Stimulated activated CD8-positive, alpha-beta memory T cell treated with anti-CD3 and anti-CD28 coated beads, Interleukin-4, amount 100 ng/mL, for 24 hours (primary cell): ENCODE measurements around the gene RAP1GAP2.
"Not testable (repeated sequence)": the region's sequence is repeated elsewhere in the genome, so short reads cannot be mapped to it uniquely, and the experiment has no call there.

Source experiments
- DNase-seq: peaks from one replicate; pipeline ENCODE4 v3.0.0-alpha.2; 2020; ENCODE audit warnings: low read depth

The RAP1GAP2 gene

DNA sequence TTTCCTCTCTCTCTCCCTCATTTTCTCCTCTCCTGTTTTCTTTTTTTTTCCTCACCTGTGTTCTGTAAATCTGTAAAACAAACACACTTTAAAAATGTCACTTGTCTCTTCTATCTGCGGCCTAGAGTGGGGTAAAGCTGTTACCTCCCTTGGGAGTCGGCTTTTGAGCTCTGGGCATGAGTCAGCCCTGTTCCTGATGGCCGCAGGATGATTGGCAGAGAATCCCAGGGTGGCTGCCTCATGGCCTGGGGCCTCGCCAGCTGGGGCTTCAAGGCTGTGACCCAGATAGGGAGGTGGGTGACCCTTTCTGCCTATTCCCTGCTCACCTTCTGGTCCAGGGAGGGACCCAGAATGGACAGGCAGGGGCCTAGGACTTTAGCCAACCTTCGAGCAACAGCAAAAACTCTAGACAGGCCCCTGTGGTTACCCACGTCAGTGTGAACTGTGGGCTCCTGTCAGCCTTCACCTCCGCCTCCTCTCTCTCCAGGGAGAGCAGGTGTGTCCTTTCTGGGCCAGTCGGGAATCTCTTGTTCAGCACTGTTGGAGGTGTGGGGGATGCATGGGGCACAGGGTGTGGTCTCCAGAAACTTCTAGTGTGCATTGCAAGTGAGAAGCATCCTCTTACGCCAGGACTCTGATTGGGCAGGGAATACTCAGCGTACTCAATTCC is 87.4 kb downstream of the RAP1GAP2 start:
- DNase-seq, result no peak

- DNase-seq, result no peak
Measured at GRCh38 chr17:2885733-2886132, 89.5 kb downstream of the RAP1GAP2 start.

DNA sequence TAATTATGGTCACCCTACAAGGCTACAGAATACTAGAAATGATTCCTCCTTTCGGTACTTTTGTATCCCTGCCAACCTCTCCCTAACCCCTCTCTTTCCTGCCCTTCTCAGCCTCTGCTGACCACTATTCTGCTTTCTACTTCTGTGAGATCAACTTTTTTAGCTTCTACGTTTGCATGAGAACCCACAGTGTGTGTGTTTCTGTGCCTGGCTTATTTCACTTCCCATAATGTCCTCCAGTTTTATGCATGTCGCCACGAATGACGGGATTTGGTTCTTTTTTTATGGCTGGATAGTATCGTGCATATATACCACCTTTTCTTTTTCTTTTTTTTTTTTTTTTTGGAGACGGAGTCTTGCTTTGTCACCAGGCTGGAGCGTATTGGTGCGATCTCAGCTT is 92.1 kb downstream of the RAP1GAP2 start:
- no peak for DNase-seq

DNA sequence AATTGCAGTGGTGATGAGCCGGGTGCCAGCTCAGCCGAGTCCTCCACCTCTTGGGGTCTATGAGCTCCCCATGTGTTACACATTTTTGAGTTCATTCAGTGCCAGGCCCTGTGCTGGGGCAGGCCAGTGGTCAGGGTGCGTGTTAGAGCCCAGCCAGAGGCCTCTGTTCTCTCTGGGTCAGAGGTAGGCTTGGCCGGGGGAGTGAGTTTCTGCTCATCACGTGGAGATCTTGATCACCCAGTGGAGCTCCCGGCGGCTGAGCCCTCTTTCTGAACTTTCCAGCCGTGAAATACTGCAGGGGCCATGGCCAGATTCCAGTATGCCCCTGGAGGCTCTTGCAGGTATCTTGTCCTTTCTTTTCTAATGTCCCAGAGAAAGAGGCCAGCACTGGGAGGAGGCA is 93.0 kb downstream of the RAP1GAP2 start:
- no peak for DNase-seq

- not testable (repeated sequence) for DNase-seq
Measured at GRCh38 chr17:2890778-2891177, 94.5 kb downstream of the RAP1GAP2 start.

DNA sequence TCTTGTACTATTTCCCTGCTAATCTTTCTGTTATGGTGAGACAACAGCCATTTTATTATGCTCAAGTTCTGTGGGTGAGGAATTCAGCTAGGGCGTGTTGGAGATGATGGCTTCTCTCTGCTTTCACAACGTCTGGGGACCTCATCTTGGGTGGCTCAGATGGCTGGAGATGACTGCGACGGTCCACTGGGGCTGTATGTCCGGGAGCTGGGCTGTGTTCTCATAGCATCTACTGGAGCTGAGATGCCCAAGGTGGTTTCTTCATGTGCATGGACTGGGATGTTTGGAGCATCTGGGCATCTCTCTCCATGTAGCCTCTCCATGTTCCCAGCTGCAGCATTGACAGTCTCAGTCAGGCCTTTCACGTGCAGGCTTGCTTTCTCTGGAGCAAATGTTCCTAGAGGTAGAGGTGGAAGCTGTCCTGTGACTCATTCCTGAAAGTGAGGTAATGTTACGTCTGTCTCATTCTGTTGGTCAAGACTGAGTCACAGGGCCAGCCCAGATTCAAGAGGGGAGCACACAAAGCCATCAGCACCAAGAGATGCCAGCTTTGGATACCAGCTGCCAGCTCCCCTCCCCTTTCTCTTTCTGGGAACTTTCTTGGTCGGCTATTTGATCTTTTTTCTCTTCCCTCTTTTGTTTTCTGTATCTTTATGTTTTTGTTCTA is 96.2 kb downstream of the RAP1GAP2 start:
- no peak for DNase-seq

DNA sequence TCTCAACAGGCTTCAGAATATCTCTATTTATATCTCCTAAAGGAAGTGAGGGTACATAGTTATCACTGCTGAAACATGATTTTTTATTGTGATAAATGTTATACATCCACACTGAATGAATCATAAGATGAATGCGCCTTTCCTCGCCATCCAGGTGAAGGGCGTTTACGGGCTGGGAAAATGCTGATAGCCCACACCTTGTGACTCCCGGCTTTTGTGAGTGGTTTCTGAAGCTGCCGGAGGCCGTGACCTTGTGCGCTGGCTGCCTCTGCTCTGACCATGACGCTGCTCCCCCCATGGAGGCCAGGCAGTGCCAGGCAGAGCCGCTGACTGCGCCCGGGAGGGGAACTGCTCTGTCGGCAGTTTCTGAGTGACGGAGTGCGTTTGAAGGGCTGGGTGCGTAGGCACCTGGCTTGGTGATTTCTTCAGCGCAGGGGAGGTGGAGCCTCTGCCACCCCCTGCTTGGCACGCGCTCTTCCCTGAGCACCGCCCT is 97.2 kb downstream of the RAP1GAP2 start:
- DNase-seq, result no peak

- no peak for DNase-seq
Measured at GRCh38 chr17:2894782-2895181, 98.5 kb downstream of the RAP1GAP2 start.

DNA sequence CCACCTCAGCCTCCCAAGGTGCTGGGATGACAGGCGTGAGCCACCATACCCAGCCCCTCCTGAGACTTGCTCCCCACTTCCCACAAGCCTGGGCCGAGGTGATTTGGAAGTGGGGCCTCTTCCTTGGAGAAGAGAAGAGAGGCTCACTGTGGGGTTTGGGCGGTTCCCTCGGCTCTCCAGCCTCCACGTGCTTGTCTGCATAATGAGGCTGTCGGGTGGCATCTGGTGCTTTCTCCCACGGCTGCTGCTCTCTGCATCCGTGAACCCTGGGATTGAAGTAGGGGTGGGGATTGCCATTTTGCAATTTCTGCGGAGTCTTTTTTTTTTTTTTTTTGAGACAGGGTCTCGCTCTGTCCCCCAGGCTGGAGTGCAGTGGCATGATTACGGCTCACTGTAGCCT is 101.4 kb downstream of the RAP1GAP2 start:
- no peak for DNase-seq

DNA sequence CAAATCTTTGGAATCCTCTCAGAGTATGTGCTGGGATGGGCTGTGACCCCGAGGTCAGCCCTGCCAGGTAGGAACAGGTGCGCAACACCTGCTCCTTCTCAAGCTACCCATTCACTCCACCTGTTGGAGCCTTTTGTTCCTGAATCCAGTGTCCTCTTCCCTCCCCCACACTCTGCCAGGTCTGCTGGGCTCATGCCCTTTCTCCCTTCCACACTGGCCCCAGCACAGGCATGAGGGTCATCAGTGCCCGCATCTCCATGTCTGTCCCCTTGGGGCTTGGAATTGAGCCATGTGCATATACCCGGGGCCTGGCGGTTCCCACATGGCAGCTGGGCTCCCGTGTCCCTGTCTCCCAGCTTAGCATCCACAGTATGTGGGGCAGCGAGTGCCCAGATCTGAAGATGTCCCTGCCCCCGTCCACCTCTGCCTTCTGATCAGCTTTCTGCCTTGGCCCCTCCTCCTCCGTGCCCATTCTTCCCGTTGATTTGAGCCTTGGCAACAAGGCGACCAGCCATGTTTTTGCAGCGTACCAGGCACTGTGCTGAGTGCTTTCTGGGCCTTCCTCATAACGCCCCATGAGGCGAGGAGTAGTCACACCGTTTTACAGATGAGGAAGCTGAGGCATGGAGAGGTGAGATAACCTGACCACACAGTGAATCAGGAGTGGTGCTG is 102.2 kb downstream of the RAP1GAP2 start:
- no peak for DNase-seq

DNA sequence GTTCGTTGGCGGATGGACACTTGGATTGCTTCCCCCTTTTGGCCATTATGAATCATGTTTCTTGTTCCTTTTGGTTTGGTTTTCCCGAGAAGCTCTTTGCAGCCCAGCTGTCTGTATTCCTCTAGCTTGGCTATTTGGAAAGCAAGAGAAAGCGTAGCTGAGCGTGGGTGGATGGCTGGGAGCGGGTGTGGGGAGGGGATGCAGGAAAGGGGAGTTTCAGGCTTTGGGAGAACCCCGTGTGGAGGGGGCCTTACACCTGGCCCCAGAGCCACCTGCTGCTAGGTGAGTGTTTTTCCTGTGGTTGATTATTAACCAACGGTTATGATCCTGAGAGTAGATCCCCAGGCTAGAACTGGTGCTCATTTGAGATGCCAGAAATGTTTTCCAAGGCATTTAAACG is 103.7 kb downstream of the RAP1GAP2 start:
- no peak for DNase-seq

DNA sequence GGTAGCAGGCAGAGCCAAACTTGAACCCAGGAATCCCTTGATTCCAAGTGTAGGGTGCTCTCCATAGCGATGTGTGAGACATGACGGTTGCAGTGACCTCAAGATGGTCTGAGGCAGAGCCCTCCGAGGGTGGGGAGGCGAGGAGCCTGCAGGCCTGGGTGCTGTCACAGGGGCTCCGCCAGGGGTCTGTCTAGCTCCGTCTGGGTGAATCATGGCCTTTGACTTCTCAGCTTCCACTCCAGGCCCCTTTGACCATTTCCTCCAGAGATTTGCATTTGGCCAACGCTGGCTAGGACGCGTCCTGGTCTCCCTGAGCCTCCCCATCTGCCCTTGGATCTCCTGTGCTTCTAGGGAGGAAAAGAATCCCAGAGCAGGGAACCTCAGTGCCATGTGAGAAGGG is 104.6 kb downstream of the RAP1GAP2 start:
- no peak for DNase-seq

- DNase-seq, result no peak
Measured at GRCh38 chr17:2901582-2901981, 105.3 kb downstream of the RAP1GAP2 start.

DNA sequence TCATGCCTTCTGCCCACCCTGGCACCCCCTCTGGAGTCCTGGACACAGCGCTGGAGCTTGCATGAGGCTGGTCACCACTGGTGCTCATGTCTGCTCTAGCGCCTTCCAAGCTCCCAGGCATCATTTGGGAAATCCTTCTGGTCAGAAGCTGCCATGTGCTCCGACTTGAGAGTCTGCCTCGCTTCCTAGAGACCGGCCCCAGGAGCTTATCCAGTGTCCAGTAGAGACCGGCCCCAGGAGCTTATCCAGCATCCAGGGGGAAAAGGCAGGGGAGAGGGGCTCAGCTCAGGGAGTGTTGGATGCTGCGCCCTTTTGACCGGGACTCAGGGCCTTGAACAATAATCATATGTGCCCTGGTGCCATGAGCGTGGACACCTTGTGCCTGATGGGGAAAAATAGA is 106.3 kb downstream of the RAP1GAP2 start:
- no peak for DNase-seq

GRCh38 chr17:2903193-2903974 is 107.1 kb downstream of the RAP1GAP2 start:
- no peak for DNase-seq

DNA sequence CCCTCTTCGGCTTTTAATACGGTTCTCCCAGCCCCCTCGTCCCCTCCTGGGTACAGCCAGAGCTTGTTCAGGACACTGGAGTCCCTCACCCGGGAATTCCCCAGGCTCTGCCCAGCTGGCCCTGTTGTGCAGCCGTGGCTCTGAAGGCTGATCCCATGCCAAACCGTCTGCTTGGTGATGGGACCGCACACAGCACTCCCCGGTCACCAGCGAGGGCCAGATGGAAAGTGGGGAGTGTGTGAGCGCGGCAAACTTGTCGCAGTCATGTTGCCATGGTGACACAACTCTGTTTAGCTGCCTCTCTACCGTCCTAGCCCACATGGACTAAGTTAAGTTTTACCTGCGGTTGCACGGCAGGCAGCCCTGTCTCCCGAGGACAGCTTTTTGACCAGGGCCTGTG is 107.9 kb downstream of the RAP1GAP2 start:
- no peak for DNase-seq

- no peak for DNase-seq
Measured at GRCh38 chr17:2905269-2905668, 109.0 kb downstream of the RAP1GAP2 start.

DNA sequence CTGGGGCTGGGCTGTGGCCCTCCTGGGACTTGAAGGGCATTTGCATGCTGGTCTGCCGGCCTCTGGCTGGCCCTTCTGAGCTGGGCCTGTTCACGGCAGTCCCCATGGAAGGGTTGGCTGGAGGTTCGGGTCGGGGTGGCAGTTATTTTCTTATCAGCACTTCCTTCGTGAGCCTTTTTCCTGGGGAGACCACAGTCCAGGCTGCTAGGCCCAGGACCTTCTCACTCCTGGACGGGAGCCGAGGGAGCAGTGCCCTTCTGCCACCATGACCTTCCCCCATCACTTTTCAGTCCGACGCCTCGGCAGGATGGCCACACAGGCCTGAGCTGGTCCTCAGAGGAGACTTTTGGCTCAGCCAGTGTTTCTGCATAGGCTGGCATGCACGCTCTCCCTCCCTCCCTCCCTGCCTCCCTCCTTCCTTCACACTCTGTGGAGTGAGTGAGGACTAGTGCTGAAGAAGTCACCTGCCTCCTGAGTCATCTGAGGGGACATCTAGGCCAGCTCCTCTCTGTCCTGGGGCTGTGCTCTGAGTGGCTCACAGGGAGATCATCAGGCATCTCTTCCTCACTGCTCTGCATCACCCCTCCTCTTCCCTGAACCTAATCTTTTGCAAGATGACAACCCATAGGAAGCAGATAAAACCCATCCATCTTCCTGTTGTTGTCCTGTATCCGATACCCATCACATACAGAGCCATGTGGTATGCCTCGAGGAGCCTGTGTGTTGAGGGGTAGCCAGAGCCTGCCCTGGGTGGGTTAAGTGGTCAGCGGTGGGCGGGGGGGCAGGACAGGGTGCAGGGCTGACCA is 109.7 kb downstream of the RAP1GAP2 start:
- no peak for DNase-seq

DNA sequence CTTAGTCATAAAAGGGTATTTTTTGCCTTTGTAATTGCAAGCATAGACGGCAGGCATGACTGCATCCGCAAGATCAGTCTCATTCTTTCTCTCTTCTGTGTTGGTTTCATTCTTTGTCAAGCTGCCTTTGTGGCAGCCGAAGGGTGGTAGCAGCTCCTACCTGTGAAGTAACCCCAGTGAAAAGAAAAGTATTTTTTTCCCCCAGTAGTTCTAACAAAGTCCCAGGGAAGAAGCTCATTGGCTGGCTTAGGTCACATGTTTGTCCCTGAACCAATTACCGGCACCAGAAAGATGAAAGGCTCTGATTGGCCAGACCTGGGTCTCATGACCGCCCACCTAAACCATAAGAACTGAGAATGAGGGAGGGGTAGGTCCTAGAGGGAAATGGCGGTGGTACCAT is 110.7 kb downstream of the RAP1GAP2 start:
- peak; percentile 15 for DNase-seq

DNA sequence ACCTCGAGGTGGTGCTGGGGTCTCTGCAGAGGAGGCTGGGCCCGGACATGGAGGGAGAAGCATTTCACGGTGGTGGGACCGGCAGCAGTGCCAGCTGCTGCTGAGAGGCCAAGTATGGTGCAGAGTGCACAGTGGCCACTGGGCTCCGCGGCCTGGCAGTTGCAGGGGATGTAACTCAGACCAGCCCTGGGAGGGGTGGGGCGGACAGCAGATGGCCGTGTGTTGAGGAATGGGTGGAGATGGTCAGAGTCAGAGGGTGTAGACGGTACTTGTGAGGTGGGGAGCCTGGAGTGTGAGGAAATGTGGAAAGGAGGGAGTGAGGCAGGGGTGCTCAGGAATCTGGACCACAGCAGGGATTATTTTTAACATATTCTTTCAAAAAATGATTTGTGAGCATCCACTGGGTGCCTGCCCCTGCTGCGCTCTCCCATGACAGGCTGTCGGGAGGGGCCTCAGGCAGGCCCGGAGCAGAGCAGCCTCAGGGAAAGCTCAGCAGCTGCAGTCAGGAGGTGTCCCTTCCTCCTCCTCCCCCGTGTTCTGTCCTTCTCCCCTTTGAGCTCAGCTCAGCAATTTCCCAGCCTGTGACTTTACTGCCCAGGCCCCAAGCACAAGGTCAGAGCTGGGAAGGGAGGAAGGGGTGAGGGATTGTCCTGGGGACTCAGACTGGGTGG is 113.1 kb downstream of the RAP1GAP2 start:
- DNase-seq, result no peak

DNA sequence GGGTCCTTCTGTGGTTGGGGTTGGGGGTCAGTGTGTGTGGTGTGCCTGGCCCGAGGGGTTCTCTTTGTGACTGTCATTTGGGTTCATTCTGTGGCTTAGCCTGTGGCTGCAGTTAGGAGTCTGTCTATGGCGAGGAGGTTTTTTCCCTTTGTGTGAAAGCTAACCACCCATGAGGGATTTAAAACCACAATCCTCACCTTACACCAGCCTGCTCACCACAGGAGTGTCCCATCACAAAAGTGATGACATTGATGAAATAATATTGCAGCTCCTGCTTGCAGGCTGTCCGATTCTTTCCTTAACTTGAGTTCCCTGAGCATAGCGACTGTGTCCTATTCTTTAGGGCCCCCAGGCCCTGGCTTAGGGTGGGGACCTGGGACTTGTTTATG is 113.6 kb downstream of the RAP1GAP2 start:
- no peak for DNase-seq
